OCI-LY7 (cell line): ENCODE data around the gene HNRNPCL4.
"Not testable (repeated sequence)": the region's sequence is repeated elsewhere in the genome, so short reads cannot be mapped to it uniquely, and the experiment has no call there.

Experiments
- CTCF ChIP-seq: fragments of 200-600 bp; sonication (generic); conservative IDR thresholded peaks from 2 replicates; pipeline ENCODE4 v1.5.1; 2014; ENCODE audit warnings: mild to moderate bottlenecking, antibody characterized with exemption, low read length, moderate library complexity, mixed read lengths
- EZH2phosphoT487 ChIP-seq: fragments of 200-600 bp; sonication (generic); IDR thresholded peaks from 2 replicates; pipeline ENCODE4 v1.6.1; 2018; ENCODE audit warnings: low read depth, borderline replicate concordance, mild to moderate bottlenecking, mixed run types, antibody characterized with exemption, low read length, moderate library complexity, mixed read lengths

GRCh38 chr1:13155909-13156308 lies 9.5 kb downstream of the HNRNPCL4 start, which contains the start of gene PRAMEF26:
- TF ChIP-seq CTCF, EZH2phosphoT487: not testable (repeated sequence)
